OCI-LY3 (cell line): ENCODE results near the gene GALNT1.

Experiments
- H2AFZ ChIP-seq: fragments of 200-600, 300-600 bp; shearing (Covaris generic); 2 replicates; pipeline ENCODE4 v1.6.0; 2014; ENCODE audit warnings: antibody characterized with exemption, low read depth, low read length
- H3K27ac ChIP-seq: fragments of 200-600, 300-600 bp; sonication (generic); 2 replicates; pipeline ENCODE4 v1.5.1; 2014; ENCODE audit warnings: mild to moderate bottlenecking, low read length, moderate library complexity, mixed read lengths
- H3K27me3 ChIP-seq: fragments of 200-600, 300-600 bp; sonication (generic); 2 replicates; pipeline ENCODE4 v1.6.1; 2014; ENCODE audit warnings: low read depth, low read length, mixed read lengths
- H3K36me3 ChIP-seq: fragments of 200-600, 300-600 bp; sonication (generic); replicated peaks from 2 replicates; pipeline ENCODE3; 2014; ENCODE audit warnings: low read depth, low read length, mixed read lengths
- H3K4me1 ChIP-seq: fragments of 300-600, 200-600 bp; sonication (generic); 2 replicates; pipeline ENCODE4 v1.6.1; 2014; ENCODE audit warnings: low read length, mixed read lengths
- H3K4me2 ChIP-seq: fragments of 200-600, 300-600 bp; sonication (generic); 2 replicates; pipeline ENCODE4 v1.6.1; 2014; ENCODE audit warnings: low read length, mixed read lengths
- H3K4me3 ChIP-seq: fragments of 300-600, 200-600 bp; sonication (generic); 2 replicates; pipeline ENCODE4 v1.5.1; 2014; ENCODE audit warnings: antibody characterized with exemption, mild to moderate bottlenecking, low read length, moderate library complexity
- H3K79me2 ChIP-seq: fragments of 300-600, 200-600 bp; shearing (Covaris generic); 2 replicates; pipeline ENCODE4 v1.6.1; 2014; ENCODE audit warnings: mild to moderate bottlenecking, low read length, mixed read lengths
- H3K9ac ChIP-seq: fragments of 300-600, 200-600 bp; shearing (Covaris generic); 2 replicates; pipeline ENCODE4 v1.6.0; 2014; ENCODE audit warnings: mild to moderate bottlenecking, low read length, moderate library complexity
- H3K9me3 ChIP-seq: fragments of 200-600, 300-600 bp; shearing (Covaris generic); 2 replicates; pipeline ENCODE4 v1.6.1; 2014; ENCODE audit warnings: low read length, mixed read lengths; ENCODE audit not compliant: insufficient read depth
- H4K20me1 ChIP-seq: fragments of 200-600, 300-600 bp; sonication (generic); 2 replicates; pipeline ENCODE4 v1.6.1; 2016; ENCODE audit warnings: low read length, mixed read lengths; ENCODE audit not compliant: insufficient read depth
- CTCF ChIP-seq: fragments of 200-600, 300-600 bp; sonication (generic); IDR thresholded peaks from 2 replicates; pipeline ENCODE4 v1.5.1; 2014; ENCODE audit warnings: antibody characterized with exemption, low read length, low read depth
- EZH2phosphoT487 ChIP-seq: fragments of 200-600 bp; shearing (Covaris generic); IDR thresholded peaks from 2 replicates; pipeline ENCODE4 v1.6.1; 2018; ENCODE audit warnings: antibody characterized with exemption, mixed run types, low read depth

Gene GALNT1

GRCh38 chr18:35696307-35696706 is 114.8 kb downstream of the GALNT1 start:
- no peaks in the 10 kb centered on the region for H3K9me3 ChIP-seq
- no peak overlapping the region for H2AFZ ChIP-seq
- H3K4me2 ChIP-seq = no peak overlapping the region
- no peak overlapping the region for H3K4me3 ChIP-seq
- no peaks in the 10 kb centered on the region for H3K79me2 ChIP-seq
- H3K9ac ChIP-seq = no peak overlapping the region
- no peak overlapping the region for H3K27ac ChIP-seq
- no peak for TF ChIP-seq CTCF
- TF ChIP-seq EZH2phosphoT487 = no peak
- H3K36me3 ChIP-seq = no peaks in the 10 kb centered on the region
- H3K4me1 ChIP-seq = 0 out of 2 replicates have a peak, but pooled peaks cover 5% of the 10 kb centered on the region
- H3K27me3 ChIP-seq = no peaks in the 10 kb centered on the region
- no peaks in the 10 kb centered on the region for H4K20me1 ChIP-seq

- Histone ChIP-seq H3K27me3 (no peaks in the 10 kb centered on the region), H3K27ac (no peak overlapping the region), H3K4me2 (no peak overlapping the region), H3K9me3 (no peaks in the 10 kb centered on the region), H3K79me2 (no peaks in the 10 kb centered on the region), H3K4me1 (0 out of 2 replicates have a peak, but pooled peaks cover 5% of the 10 kb centered on the region), H3K9ac (no peak overlapping the region), H4K20me1 (no peaks in the 10 kb centered on the region), H2AFZ (no peak overlapping the region), H3K4me3 (no peak overlapping the region), H3K36me3 (no peaks in the 10 kb centered on the region)
- TF ChIP-seq EZH2phosphoT487 = no peak
- no peak for TF ChIP-seq CTCF
Observed at GRCh38 chr18:35697869-35698268, 116.3 kb downstream of the GALNT1 start.

GRCh38 chr18:35703043-35703688 is 121.6 kb downstream of the GALNT1 start:
- Histone ChIP-seq H2AFZ (no peak overlapping the region), H3K4me1 (no peaks in the 10 kb centered on the region), H4K20me1 (no peaks in the 10 kb centered on the region), H3K9ac (no peak overlapping the region), H3K27me3 (no peaks in the 10 kb centered on the region), H3K36me3 (peaks cover 3% of the 10 kb centered on the region), H3K4me3 (no peak overlapping the region), H3K4me2 (no peak overlapping the region), H3K9me3 (no peaks in the 10 kb centered on the region), H3K79me2 (no peaks in the 10 kb centered on the region), H3K27ac (no peak overlapping the region)
- TF ChIP-seq CTCF = no peak
- TF ChIP-seq EZH2phosphoT487 = no peak

- H3K9me3 ChIP-seq = no peaks in the 10 kb centered on the region
- H3K4me1 ChIP-seq = no peaks in the 10 kb centered on the region
- no peak overlapping the region for H2AFZ ChIP-seq
- H4K20me1 ChIP-seq = no peaks in the 10 kb centered on the region
- H3K36me3 ChIP-seq = peaks cover 3% of the 10 kb centered on the region
- no peak overlapping the region for H3K27ac ChIP-seq
- no peaks in the 10 kb centered on the region for H3K79me2 ChIP-seq
- H3K4me2 ChIP-seq = no peak overlapping the region
- H3K4me3 ChIP-seq = no peak overlapping the region
- no peaks in the 10 kb centered on the region for H3K27me3 ChIP-seq
- TF ChIP-seq CTCF (no peak), EZH2phosphoT487 (no peak)
- H3K9ac ChIP-seq = no peak overlapping the region
Observed at GRCh38 chr18:35705988-35706387, 124.4 kb downstream of the GALNT1 start.
